Body of pancreas (tissue), 4 donors: ENCODE measurements around the gene EIF5A2. TPM values are rescaled to one million over a fixed set of nuclear protein-coding genes. Genes with fewer than 3 reads are reported as not detected.

Source experiments
- ATAC-seq: fragments of 150-250 bp; one replicate; pipeline ENCODE4 v1.9.1; 2016
- DNase-seq, 4 donors: peaks; one replicate each; pipeline ENCODE4 v3.0.0-alpha.2; 2019
- H3K27ac ChIP-seq, 4 donors: fragments of 200-600 bp; sonication (generic); 1 replicate in 3 of 4; 2 replicates in 1 of 4; pipeline versions ENCODE4 v1.5.1 to v1.6.1; 2016 to 2019; ENCODE audit warnings: mild to moderate bottlenecking in 1 of 4, mixed read lengths in 1 of 4, moderate library complexity in 1 of 4
- H3K27me3 ChIP-seq, 2 donors: fragments of 200-600 bp; sonication (generic); one replicate each; pipeline ENCODE4 v1.6.0; 2016; ENCODE audit warnings: mild to moderate bottlenecking in 1 of 2
- H3K36me3 ChIP-seq, 2 donors: fragments of 200-600 bp; sonication (generic); replicated peaks in 1 of 2; 2 replicates each; pipeline ENCODE4 v1.5.1; 2016; ENCODE audit warnings: low read depth in 2 of 2; ENCODE audit not compliant: insufficient read depth in 1 of 2
- H3K4me1 ChIP-seq: fragments of 200-600 bp; sonication (generic); one replicate; pipeline ENCODE4 v1.6.0; 2016
- H3K4me3 ChIP-seq, 2 donors: fragments of 200-600 bp; sonication (generic); 1 replicate in 1 of 2; 2 replicates in 1 of 2; pipeline ENCODE4 v1.5.1; 2016 to 2019
- H3K9me3 ChIP-seq, 3 donors: fragments of 200-600 bp; sonication (generic); 1 replicate in 2 of 3; 2 replicates in 1 of 3; pipeline ENCODE4 v1.5.1; 2016
- CTCF ChIP-seq, 7 experiments: fragments of 450-650 bp in 4 of 7; fragments of 200-600 bp in 3 of 7; sonication (generic) in 3 of 7; IDR thresholded peaks; one replicate each; pipeline ENCODE4 v1.5.1; 2016 to 2019; ENCODE audit warnings: antibody characterized with exemption in 7 of 7
- POLR2A ChIP-seq, 3 donors: fragments of 450-650 bp; IDR thresholded peaks; one replicate each; pipeline ENCODE4 v1.6.1; 2016; ENCODE audit warnings: antibody characterized with exemption in 3 of 3, mild to moderate bottlenecking in 2 of 3
- WGBS, 2 donors: methylation state at CpG; one replicate each; pipeline ENCODE4 v1.1.5; 2017; 5-methylcytosine and 5-hydroxymethylcytosine counted together
- intact Hi-C: fragments of 100-400 bp; cut with DNase I; formaldehyde crosslinking; loops from one replicate; pipeline ENCODE4 v1.15.1; 2023
- total RNA-seq, 2 donors: library from RNA; depleted of rRNA; stranded (reverse); fragments of >200 nt; gene quantifications; one replicate each; pipeline ENCODE4 v1.1.0, GENCODE V29; 2016

The EIF5A2 gene
- total RNA-seq, 2 donors from 2014 or later: 0.99 to 1.8 TPM

DNA sequence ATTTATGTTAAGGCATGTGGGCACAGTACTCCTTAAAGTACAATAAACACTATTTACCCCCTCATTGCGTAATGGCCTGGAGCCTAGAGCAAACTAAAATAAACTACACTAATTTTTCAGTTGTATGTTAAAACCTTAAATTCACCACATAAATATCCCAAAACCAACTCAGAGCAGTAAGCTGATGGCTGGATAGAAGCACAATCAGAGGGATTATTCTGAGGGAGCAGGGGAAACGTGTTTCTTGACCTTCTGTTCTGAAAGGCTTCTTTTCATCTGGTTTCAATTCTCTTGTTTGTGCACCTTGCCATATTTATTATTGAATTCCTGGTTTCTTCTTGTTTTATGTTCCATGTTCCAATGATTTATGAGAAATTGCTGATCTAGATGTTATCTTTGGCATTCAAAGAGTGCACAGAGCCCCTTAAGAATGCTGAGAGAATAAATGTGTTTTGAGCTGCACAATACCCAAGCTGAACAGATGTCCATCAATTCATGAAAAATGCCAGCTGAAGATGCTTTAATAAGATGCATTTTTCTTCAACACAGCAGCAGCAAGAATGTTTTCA lies 68.1 kb downstream of the EIF5A2 start:
- Histone ChIP-seq H3K4me3 (no peak overlapping the region), H3K27me3 (no peaks in the 10 kb centered on the region), H3K9me3 (no peaks in the 10 kb centered on the region), H3K4me1 (no peaks in the 10 kb centered on the region), H3K36me3 (no peaks in the 10 kb centered on the region), H3K27ac (no peak overlapping the region)
- intact Hi-C loops: no loop called here
- TF ChIP-seq CTCF (IDR thresholded peaks at IDR 0.05) (no peak), POLR2A (IDR thresholded peaks at IDR 0.05) (no peak)
- DNase-seq (no peak), ATAC-seq (no peak)
- WGBS, 2 donors: 77 to 79% methylated on average over 2 of the region's 2 CpGs

GRCh38 chr3:170839518-170840100 lies 68.8 kb downstream of the EIF5A2 start:
- no peaks in the 10 kb centered on the region for H3K9me3 ChIP-seq
- DNase-seq: no peak
- H3K4me1 ChIP-seq: no peaks in the 10 kb centered on the region
- H3K4me3 ChIP-seq: no peak overlapping the region
- no peaks in the 10 kb centered on the region for H3K36me3 ChIP-seq
- TF ChIP-seq CTCF (IDR thresholded peaks at IDR 0.05) (no peak), POLR2A (IDR thresholded peaks at IDR 0.05) (no peak)
- 73 to 90% methylated on average over 3 of the region's 3 CpGs for WGBS, 2 donors
- no peak for ATAC-seq
- no peaks in the 10 kb centered on the region for H3K27me3 ChIP-seq
- intact Hi-C loops: no loop called here
- H3K27ac ChIP-seq: no peak overlapping the region

Other genes with a start within 250 kb of the EIF5A2 start
- gene RPL22L1, start 38.4 kb downstream of the EIF5A2 start, total RNA-seq: 10 to 100 TPM; 26.0 to 61.2 TPM
- 1 to 10 TPM; 2.9 to 8.2 TPM for gene SLC2A2, start 118.1 kb upstream of the EIF5A2 start, total RNA-seq